GM18517 (cell line): Measurements from ENCODE around the gene SCCPDH.
"Not testable (repeated sequence)": the region's sequence is repeated elsewhere in the genome, so short reads cannot be mapped to it uniquely, and the experiment has no call there.

Source experiments
- ATAC-seq: cut with Tn5 transposase; IDR thresholded peaks from one replicate; pipeline ENCODE4 v1.9.1; 2021; ENCODE audit warnings: mild to moderate bottlenecking, moderate library complexity; ENCODE audit not compliant: unreplicated experiment

The SCCPDH gene

DNA sequence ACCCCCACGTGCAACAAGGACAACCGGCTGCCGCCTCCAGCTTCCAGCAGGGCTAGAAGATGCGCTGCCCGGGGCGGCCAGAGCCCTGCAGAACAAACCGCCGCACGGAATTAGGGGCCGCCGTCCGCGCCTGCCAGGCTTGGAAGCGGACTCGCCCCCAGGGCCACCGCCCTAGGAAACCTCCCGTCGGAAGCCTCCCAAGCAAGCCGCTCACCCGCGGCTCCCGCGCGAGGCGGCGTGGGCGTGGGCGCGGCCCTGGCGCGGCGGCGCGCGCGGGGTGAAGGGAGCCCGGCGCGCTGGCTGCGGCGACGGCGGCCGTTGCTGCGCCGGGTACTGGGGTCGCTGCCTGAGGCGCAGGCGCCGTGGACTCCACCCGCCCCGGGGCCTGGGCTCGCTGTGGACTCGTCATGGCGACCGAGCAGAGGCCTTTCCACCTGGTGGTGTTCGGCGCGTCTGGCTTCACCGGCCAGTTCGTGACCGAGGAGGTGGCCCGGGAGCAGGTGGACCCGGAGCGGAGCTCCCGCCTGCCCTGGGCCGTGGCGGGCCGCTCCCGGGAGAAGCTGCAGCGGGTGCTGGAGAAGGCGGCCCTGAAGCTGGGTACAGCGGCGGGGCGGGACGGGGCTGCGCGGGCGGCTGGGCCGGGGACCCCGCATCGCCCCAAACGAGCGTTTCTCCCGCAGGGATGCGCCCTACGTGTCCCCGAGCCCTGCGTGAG, at the start of gene SCCPDH:
Gene SCCPDH, plus strand, starts transcription at position 394 of the 715 bp plus-strand sequence. Its CDS starts 14 bp downstream, at position 408.
- peak; percentile 91 for ATAC-seq

DNA sequence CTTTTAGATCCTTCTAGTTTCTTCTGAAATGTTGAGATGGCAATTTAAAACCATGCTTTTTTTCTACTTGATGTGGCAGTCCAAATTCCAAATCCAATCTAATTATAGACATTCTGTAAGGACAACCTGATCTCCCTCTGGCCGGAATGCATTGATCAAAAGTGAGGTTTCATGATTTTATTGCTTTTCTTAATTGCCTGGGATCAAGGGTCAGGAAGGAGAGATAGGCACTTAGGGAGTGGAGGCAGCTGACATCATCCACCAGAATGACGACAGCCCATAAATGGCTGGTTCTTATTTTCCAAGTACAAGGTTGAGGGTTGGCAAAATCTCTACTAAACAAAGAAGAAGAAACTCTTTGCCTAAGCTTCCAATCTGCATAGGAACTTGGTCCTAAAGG, 46.4 kb upstream of the SCCPDH start:
- ATAC-seq = no peak

GRCh38 chr1:246678816-246679793, 45.1 kb upstream of the SCCPDH start:
- no peak for ATAC-seq

GRCh38 chr1:246679794-246680177, 44.4 kb upstream of the SCCPDH start:
- no peak for ATAC-seq

GRCh38 chr1:246680190-246680589, 44.0 kb upstream of the SCCPDH start:
- ATAC-seq = no peak

DNA sequence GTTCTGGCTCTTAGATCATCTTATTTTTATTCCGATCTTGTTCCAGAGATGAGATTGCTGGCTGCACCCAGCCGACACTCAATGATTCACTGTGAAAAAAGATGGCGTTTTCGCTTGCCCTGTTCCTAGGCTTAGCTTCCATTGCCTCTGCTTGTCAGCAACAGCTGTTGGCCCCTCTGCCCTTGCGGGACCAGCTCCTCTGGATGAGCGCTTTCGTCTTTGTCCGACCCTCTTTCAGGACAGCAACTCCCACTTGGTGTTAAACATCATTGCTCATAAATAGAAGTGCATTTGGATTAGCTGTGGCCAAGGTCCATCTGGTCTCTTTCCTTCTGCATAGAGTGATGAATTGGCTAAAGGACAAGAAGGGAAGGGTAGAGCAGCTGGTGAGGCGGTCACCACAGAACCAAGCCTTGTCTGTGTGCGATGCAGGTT, 43.5 kb upstream of the SCCPDH start:
- ATAC-seq = no peak

- ATAC-seq = no peak
These were observed 42.0 kb upstream of the SCCPDH start for GRCh38 chr1:246681900-246682895.

GRCh38 chr1:246683521-246683920, 40.7 kb upstream of the SCCPDH start:
- no peak for ATAC-seq

- no peak for ATAC-seq
These were observed 37.2 kb upstream of the SCCPDH start for GRCh38 chr1:246687002-246687401.

GRCh38 chr1:246689409-246690008, 34.7 kb upstream of the SCCPDH start:
- ATAC-seq = peak; percentile 87

DNA sequence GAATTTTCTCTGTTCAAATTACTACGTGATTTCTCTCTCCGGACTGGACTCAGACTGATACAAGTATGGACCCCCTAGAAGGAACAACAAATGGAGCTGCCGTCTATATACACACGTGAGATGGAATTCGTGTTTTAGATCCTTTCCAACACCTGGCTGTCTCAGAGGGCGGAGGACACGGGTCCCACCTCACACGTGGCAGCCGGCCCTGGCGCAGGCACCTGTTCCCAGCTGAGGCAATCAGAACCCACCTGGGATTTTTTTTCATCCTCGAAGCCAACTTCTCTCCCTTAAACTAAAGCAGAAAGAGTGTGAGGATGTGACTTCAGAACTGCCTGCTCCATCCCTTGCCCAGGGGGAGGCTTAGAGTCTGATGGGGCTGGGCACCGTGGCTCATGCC, 34.1 kb upstream of the SCCPDH start:
- ATAC-seq = no peak

- ATAC-seq = no peak
These were observed 32.4 kb upstream of the SCCPDH start for GRCh38 chr1:246691622-246692495.

GRCh38 chr1:246694213-246694895, 29.9 kb upstream of the SCCPDH start:
- not testable (repeated sequence) for ATAC-seq

DNA sequence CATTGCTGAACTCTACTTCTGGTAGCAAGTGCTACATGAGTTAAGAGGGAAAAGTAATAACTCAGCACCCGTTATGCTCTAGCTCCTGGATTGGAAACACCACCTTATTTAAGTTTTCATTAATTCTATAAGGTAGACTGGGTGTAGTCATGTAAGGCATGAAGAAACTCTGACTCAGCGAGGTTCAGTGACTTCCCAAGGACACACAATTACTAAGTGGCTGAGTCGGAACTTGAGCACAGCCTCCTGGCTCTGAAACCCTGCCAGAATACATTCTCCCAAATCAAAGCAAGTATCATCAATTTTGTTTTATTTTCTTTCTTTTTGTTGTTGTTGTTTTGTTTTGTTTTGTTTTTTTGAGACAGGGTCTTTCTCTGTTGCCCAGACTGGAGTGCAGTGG, 29.1 kb upstream of the SCCPDH start:
- ATAC-seq = no peak

GRCh38 chr1:246695666-246696065, 28.5 kb upstream of the SCCPDH start:
- no peak for ATAC-seq

GRCh38 chr1:246698466-246699094, 25.6 kb upstream of the SCCPDH start:
- ATAC-seq = no peak

- peak; percentile 96 for ATAC-seq
These were observed 25.0 kb upstream of the SCCPDH start for GRCh38 chr1:246699095-246699735.

DNA sequence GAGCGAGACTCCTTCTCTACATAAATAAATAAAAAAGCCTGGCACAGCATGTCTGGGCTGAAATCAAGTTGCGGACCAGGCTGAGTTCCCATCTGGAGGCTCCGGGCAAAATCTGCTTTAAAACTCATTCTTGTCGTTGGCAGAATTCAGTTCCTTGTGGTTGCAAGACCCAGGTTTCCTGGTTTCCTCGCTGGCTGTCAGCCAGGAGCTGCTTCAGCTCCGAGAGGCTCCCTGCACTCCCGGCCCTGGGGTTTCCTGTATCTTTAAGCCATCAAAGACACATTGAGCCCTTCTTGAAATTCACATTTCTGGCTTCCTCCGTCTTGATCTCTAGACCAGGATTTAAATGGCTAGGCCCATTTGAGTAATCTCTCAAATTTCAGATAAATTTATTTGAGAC, 20.6 kb upstream of the SCCPDH start:
- no peak for ATAC-seq
